CD4-positive, alpha-beta T cell treated with Interleukin-17A for 4 hours (primary cell): ENCODE measurements around the gene ADGRD2.

Source experiments
- DNase-seq: peaks from one replicate; pipeline ENCODE4 v3.0.0-alpha.2; 2020; ENCODE audit warnings: mixed read lengths

The ADGRD2 gene

DNA sequence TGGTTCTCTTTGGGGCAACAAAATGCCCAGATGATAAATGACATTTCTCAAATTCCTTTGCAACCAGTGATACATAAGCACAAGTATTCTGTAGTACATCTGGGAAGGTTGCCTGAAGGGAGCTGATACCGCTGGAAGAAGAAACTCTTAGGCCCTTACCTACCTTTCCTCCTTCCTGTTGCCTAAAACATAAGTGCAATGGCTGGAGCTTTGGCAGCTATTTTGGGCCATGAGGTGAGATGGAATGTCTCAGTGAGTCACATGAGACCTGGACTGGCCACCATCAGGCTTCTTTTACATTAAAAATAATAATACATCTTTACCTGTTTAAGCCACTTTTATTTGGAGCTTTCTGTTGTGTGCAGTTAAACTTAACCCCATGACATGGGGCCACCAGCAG, 11.2 kb upstream of the ADGRD2 start:
- DNase-seq, result no peak

DNA sequence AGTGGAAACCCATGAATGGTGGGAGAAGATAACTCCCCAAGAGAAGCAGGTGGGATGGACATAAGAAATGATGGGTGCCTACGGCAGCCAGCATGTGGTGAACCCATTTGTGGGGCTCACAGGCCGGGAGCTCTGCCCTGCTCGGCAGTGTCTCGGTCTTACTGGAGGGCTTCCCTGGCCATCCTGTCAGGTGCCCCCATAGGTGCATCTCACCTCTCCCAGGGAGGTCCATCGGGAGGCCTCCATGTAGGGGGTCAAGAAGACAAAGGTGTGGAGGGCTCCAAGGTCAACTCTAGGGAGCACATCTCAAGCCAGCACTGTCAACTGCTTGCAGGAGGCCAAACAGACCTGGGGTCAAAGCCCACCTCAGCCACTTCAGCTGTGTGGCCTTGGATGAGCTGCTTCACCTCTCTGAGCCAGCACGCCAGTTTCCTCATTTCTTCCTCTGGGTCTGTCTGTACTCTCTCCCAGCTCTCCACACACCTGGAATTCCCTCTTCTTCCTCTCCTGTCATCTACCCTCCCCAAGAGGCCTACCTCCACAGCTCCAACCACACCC, 10.5 kb upstream of the ADGRD2 start:
- no peak for DNase-seq

DNA sequence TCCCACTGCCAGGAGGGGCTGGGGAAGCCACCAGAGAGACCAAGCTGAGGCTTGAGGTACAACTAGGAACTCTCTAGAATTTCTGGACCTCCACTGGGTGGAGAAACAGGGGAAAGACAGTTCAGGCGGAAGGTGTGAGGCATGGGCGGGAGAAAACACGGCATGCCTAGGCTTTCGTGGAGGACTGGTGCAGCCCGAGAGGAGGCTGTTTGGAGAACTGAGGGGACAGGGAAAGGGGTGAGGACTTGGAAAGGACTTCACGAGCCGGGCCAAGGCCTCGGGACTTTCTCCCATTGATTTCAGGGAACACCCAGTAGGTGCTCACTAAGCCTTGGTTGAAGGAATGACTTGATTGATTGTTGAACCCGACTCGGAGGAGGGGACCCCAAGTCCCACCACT, 9.5 kb upstream of the ADGRD2 start:
- DNase-seq, result no peak

DNA sequence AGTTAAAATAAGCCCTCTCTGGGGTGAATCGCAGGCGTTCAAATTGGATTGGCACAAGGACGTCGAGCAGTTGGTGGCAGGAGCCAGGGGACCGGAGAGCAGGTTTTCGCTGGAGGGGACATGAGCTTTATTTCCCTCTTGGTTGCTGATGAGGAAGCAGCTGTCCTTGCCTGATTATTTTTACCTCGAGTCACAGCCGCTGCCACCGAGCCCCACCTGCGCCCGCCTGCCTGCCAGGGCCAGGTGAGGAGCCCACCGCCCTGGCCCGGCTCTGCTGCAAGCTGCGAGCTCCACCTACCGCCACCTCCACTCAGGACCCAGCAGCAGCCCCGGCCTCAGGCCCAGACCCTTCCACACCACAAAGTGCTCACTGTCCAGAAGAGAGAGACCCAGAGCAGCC, 9.0 kb upstream of the ADGRD2 start:
- no peak for DNase-seq

DNA sequence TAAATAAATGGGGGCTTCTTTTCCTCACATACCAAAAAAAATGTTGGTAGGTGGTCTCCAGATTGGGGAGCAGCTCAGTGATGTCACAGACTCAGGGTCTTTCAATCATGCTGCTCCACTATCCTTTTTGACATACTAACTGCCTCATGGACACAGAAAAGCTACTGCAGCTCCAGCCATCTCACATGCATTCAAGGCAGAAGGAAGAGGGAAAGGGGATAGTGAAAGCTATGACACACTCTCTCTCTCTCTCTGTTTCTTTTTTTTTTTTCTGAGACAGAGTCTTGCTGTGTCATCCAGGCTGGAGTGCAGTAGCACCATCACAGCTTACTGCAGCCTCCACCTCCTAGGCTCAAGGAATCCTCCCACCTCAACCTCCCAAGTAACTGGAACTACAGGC, 7.9 kb upstream of the ADGRD2 start:
- no peak for DNase-seq

DNA sequence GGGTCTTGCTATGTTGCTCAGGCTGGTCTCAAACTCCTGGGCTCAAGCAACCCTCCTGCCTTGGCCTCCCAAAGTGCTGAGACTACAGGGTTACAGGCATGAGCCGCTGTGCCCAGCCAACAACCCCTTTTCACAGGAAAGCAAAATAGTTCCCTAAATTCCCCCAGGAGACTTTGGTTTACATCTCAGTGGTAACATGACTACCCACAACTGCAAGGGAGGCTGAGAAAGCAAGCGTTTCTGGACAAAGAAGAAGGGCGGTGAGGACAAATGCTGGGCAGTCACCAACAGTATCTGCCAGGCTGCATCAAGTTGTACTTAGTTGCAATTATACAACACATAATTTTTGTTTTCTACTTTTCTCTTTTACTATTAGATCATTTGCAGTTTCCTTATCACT, 7.4 kb upstream of the ADGRD2 start:
- DNase-seq, result no peak

DNA sequence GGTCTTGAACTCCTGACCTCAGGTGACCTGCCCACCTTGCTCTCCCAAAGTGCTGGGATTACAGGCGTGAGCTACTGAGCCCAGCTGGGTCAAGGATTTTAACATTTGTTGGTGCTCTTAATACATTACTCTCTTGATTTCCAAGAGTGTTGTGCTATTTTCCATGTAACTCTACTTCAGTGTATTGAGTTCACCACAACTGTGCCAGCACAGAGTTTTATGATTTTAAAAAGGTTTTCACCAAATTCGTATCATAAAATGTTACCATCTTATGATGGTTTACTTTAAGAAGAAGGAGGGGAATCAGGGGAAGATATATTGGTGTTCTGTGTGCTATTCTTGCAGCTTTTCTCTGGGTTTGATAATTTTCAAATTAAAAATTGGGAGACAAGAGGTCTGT, 6.6 kb upstream of the ADGRD2 start:
- DNase-seq, result no peak

DNA sequence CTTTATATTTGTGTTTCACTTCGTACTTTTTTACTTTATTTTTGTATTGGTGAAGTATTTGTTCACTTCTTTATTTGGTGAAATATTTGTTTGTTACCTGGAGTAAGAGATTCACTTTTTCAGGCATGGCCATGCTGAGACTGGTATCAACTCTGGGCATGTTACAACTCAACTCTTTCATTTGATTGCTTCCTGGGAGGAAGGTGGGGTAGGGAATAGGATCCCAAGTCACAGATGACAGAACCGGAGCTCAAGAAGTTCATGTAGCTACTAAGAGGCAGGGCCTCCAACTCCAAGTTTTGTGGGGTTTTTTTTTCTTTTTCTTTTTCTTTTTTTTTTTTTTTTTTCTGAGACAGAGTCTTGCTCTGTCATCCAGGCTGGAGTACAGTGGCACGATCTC, 6.1 kb upstream of the ADGRD2 start:
- no peak for DNase-seq

DNA sequence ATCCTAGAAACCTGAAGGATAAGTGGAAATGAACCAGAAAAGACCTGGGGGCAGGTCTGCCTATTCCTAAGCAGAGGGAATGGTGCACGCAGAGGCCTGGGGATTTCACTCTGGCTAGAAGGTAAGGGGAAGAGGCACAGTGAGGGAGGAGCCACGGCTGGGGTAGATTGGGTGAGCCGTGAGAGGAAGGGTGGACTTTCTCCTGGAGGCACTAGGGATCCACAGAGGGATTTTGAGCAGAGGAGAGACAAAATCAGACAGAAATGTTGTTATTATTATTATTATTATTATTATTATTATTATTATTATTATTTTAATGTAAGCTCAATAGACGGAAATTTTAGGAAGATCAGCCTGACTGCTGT, 3.0 kb upstream of the ADGRD2 start:
- no peak for DNase-seq

DNA sequence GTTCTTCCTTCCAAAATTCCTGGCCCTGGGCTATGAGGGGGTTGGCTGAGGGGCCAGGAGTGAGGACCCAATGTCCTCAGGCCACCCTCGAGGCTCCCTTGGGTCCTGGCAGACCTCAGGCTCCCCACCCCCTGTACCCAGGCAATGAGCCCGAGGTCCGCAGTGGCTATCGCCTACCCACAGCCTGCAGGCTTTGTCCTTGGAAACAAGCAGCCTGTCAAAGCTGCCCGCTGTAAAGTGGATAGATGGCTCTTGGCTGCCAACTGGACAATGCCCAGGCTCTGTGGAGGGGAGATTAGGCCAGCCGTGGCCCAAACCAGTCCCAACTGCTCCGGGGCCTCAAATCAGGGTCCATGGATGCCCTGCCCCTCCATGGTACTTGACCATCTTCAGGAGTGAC, 2.2 kb upstream of the ADGRD2 start:
- no peak for DNase-seq

DNA sequence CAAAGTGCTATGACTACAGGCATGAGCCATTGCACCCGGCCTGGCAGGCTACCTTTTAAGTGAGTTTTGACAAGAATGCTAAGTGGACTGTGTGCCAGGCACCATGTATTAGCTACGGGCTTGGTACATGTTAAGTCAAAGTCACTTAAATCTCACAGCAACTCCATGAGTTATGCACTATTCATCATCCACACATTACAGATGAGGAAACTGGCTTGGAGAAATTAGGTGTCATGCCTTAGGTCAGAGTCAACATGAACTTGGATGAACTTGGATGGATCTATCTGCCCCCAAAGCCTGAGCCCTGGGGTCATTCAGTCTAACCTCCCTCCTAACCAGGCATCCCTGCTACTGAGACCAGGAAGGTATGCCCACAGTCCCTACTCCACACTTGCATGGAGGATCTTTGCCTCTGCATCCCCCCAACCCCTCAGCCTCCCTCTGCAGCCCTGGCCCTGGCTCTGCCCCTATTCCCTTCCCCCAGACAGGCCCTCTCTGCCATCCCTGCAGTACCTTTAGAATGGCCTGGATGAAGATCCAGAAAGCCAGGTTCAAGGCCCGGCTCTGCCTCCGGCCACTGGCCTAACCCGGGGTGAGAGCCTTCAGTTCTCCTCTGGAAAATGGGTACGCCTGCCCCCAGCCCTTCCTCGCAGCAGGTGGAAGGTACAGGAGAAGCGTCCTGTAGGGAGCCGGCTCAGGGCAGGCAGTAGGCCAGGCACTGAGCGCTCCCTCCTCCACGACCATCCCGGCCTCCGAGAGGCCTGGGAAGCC, 685 bp upstream of the ADGRD2 start:
- DNase-seq, result no peak

DNA sequence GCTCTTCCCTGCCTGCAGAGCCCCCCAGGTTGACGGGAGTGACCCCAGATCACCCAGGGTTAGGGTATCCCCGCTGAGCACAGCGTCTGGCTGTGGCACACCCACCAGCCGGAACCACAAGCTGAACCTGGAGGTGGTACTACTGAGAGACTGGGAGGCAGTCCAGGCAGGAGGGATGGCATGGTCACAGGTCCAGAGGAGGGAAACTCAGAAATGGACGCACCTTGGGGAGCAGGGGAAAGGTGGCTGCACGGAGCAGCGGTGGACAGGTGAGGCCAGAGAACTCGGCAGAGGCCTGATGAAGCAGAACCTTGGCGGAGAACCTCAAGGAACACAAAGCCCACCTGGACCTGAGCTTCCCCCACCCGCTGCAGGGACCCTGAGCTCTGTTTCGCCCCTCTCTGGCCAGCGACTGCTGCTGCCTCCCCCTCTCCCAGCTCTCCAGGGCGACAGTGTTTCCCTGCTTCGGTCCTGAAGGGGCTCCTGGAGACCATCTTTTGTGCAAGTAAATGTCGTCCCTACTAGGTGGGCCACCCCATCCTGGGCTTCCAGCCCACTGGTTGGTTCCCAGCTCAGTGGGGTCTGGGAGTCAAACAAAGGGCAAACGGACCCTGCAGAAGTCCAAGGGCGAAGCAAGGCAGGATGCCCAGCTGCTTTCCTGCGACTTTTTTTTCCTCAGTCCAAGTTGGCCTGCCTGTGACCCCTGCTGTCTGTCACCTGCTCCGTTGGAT, 845 bp downstream of the ADGRD2 start:
- no peak for DNase-seq

DNA sequence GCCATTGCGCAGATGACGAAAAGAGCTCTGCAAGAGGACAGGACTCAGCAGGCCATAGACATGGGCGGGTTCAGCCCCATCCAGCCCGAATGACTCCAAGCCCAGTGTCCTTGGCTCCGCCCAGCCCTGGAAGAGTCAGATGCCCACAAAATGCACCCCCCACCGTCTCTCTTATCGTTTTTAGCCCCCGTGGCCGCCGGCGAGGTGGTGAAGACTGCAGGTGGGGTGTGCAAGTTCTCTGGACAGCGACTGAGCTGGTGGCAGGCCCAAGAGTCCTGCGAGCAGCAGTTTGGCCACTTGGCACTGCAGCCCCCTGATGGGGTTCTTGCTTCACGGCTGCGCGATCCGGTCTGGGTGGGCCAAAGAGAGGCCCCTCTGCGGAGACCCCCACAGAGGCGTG, 2.1 kb downstream of the ADGRD2 start:
- no peak for DNase-seq

DNA sequence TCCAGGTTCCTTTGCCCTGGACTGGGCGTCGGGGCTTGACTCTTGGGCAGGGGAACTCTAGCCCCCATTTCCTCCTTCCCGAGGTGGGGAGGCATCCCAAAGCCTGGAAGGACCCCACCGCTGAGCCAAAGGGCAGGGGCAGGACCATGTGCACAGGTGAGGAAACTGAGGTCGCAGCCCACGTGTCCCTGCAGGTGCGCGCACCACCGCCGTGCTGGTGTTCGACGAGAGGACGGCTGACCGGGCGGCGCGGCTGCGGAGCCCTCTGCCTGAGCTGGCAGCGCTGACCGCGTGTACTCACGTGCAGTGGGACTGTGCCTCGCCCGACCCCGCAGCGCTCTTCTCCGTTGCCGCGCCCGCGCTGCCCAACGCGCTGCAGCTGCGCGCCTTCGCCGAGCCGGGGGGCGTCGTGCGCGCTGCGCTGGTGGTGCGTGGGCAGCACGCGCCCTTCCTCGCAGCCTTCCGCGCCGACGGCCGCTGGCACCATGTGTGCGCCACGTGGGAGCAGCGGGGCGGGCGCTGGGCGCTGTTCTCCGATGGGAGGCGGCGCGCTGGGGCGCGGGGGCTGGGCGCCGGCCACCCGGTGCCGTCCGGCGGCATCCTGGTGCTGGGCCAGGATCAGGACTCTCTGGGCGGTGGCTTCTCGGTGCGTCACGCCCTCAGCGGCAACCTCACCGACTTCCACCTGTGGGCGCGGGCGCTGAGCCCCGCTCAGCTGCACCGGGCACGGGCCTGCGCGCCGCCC, 2.8 kb downstream of the ADGRD2 start:
- DNase-seq, result no peak

DNA sequence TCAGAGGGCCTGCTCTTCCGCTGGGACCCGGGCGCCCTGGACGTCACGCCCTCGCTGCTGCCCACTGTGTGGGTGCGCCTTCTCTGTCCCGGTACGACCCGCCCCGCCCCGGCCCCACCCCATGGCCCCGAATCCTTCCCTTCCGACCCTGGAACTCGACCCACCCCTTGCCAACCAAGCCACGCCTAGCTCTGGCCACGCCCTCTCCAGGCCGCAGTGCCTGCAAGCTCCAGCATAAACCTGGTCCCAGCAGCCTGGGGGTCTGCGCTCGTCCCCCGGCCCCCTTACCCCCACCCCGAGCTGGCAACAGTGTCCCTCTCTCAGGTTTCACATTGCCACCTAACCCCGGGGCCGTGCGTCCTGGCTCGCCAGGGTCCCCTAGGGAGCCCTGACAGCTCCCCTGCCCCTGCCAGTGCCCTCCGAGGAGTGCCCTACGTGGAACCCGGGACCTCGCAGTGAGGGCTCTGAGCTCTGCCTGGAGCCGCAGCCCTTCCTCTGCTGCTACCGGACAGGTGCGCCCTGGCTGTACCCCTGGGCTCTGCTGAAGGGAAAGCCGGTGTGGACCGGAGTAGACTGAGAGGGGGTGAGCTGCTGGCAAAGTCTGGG, 3.4 kb downstream of the ADGRD2 start:
- DNase-seq, result no peak

DNA sequence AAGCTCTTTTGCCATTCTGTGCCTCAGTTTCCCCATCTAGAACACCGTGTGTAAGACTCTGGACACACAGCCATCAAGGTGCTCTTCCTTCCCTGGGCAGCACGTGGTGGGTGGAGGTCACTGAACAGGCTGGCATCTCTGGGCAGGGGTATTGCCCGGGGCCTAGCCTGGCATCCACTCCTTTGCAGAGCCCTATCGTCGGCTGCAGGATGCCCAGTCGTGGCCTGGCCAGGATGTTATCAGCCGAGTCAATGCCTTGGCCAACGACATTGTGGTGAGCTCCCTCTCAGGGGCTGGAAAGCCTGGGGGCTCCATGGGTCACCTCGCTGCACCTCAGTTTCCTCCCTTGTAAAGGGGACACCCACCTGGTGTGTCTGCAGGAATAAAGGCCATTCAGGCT, 4.0 kb downstream of the ADGRD2 start:
- DNase-seq, result no peak

DNA sequence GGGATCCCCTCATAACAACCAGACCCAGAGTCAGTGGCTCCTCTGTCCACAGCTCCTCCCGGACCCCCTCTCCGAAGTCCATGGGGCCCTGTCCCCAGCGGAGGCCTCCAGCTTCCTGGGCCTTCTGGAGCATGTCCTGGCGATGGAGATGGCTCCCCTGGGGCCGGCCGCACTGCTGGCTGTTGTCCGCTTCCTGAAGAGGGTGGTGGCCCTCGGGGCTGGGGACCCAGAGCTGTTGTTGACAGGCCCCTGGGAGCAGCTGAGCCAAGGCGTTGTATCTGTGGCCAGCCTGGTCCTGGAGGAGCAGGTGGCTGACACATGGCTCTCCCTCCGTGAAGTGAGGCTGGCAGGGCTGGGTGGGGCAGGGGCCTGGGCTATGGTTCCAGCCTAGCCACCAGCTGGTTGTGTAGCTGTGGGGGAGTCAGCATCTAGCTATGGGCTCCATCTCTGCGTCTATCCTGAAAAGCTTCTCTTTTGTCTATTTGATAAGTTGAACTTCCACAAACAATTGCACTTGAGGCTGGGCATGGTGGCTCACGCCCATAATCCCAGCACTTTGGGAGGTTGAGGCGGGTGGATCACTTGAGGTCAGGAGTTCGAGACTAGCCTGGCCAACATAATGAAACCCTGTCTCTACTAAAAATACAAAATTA, 4.7 kb downstream of the ADGRD2 start:
- DNase-seq, result no peak

DNA sequence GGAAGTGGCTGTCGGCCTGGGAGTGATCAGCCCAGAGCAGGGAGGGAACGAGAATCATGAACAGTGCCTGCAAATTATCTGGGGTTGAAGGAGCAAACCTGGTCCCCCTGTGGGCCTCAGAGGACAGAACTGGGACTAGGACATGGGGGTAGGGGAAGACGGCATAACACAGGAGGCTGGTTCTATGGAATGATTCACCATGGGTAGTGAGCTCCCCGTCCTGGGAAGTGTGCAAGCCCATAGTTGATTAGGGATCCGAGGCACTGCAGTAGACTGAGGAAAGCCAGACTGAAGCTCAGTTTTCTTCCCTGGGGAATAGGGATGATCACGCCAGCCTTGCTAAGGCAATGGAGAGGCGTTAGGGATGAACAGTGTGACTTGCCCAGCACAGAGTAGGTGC, 5.6 kb downstream of the ADGRD2 start:
- DNase-seq, result no peak

DNA sequence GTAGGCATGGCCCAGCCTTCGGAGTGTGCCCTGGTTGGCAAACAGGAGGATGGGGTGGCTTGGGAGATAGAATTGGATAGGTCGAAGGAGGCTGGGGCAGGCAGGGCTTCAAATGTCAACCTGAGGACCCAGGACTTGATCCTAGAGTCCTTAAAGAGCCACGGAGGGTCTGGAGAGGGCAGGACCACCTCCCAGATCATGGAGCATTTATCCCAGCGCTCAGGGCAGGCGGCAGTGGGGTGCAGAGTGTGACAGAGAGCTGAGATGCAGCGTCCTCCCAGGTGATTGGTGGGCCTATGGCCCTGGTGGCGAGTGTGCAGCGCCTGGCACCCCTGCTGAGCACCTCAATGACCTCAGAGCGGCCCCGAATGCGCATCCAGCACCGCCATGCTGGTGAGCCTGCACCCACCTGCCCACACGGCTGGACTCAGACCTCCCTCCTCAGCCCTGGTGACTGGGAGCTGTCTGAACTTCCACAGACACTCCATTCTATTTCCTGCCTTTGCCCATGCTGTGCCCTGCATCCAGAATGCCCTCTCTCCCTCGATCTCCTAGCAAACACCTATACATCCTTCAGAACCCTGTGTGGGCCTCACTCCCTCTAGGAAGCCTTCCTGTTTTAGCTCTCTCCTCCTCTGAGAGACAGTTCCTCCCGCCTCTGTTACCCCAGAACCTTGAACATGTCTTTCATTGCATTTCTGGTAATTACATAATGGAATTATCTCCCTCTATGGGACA, 6.3 kb downstream of the ADGRD2 start:
- DNase-seq, result no peak

DNA sequence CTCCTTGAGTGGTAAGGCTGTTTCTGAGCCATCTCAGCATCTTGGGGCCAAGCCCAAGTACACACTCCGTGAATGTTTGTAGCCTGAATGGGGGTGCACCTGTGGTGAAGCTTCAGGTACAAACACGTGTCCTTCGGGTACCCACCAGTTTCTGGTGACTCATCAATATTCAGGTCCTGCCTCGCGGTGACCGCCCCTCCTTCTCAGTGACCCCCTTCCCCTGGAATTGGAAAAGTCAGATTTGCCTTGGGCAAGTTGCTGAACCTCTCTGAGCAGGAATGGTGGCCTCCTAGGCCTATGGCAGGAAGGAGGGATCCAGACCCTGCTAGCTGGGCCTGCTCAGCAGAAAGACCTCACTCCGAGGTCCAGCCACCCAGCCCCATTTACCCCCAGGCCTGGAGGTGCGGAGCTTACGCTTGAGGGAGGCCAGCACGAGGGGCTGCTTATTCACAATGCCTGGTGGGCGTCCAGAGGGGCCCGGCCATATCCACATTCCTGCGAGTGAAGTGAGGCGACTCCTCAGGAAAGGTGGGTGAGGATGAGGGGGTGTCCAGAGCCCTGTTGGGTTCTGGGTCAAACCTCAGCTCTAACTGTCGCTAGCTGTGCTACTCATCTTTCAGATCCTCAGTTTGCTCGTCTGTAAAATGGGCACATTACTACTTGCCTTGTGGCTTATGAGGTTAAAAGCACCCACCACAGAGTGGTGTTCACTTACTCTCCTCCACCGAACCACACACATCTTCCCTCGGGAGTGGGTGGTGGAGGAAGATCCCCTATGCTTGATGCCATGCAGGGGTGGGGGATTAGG, 7.0 kb downstream of the ADGRD2 start:
- DNase-seq, result no peak

DNA sequence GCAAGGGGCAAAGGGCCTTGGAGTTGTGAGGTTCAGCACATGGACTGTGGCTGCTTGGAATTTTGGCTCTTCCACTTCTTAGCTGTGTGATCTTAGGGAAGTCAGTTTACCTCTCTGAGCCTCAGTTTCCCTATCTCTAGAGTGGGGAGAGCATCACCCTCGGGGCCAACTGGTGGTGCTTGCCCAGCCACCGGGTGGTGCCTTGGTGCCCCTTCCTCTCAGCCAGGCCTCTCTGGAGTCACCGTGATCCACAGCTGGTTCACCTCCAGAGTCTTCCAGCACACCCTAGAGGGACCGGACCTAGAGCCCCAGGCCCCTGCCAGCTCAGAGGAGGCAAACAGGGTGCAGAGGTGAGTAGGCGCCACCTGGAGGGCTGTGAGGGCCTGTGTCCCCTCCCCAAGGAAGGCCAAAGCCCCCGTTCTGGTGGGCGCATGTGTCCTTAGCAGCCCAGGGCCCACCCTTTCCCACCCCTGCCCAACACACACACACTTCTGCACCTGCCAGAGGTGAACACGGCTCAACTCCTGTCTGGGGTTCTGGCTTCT, 7.7 kb downstream of the ADGRD2 start:
- no peak for DNase-seq
